ENCODE measurements around the gene SCUBE1.
"Not testable (repeated sequence)": the region's sequence is repeated elsewhere in the genome, so short reads cannot be mapped to it uniquely, and the experiment has no call there.

Gene SCUBE1

DNA sequence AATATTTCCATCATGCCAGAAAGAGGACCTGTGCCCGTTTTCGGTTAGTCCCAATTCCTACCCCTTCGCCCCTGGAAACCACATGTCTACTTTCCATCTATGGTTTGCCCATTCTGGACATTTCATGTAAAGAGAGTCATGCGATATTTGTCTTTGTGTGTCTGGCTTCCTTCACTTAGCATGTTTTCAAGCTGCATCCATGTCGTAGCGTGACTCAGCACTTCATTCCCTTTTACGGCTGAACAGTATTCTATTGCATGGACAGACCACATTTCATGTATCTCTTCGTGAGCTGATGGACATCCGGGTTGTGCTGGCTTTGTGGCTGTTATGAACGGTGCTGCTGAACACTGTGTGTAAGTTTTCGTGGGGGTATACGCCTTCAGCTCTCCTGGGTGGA lies 43.4 kb downstream of the SCUBE1 start:
- DNase-seq: no peak

DNA sequence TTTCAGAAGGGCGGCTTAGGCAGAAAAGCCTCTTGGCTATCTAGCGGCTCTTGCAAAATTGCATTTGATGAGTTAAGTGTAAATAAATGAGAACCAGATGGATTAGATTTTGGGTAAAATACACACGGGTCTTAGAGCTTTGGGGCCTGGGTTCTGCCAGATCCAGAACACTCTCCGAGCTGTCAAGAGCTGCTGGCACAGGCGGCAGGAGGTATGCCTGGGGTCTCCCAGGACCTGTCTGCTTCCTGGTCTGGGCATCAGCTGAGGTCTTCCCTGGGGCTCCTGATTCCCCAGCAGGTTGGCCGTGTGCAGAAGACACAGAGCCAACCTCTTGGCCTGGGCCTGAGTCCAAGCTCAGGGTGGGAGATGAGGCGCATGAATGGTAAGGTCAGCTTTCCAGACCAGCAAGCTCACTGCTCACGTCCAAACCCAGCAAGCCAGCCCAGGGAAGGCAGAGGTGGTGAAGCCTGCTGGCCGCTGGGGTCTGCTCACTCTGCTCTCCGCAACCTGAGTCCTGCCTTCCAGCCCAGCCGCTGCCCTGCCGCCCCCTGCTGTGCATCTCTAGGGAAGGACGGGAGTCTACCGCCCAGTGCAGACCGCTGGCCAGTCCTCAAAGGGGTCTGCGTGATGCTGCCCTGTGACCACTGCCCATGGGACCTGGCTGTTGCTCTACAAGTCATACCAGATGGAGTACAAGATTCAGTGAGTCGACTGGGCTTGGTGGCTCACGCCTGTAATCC lies 44.9 kb downstream of the SCUBE1 start:
- DNase-seq: peak; percentile 34

DNA sequence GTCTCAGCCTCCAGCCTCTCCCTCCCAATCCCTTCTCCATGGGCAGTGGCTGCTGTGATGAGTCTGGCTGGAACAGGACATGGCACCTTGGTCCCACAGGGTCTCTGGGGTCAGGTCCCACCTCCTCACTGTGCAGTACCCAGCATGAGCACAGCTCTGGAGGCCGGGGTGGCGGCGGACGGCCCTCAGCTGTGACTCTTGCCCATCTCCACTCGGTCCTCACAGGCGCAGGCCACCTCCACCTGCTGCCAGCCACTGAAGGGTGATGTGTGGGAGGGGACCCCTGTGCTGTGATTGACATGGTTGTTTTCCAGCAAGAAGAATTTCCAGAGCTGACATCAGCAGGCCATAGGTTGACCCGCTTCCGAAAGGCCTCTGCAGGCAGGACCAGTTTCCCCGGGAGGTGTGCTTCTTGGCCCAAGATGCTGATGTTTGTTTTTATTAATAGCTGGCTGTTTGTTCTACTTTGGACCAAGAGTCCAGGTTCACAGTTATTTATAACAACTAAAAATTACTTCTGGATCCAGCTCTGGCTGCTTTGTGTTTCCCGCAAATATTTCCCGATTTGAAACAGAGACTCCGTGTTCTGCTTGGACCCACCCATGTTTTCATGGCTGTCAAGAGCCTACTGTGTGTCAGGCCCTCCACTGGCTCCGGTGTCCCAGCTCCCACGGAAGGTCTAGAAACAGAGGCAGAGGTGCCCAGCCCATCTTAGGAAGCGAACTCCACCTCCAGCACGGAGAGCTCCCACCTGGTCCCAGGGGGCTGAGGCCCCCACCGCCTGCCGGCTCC lies 45.7 kb downstream of the SCUBE1 start:
- DNase-seq: no peak

DNA sequence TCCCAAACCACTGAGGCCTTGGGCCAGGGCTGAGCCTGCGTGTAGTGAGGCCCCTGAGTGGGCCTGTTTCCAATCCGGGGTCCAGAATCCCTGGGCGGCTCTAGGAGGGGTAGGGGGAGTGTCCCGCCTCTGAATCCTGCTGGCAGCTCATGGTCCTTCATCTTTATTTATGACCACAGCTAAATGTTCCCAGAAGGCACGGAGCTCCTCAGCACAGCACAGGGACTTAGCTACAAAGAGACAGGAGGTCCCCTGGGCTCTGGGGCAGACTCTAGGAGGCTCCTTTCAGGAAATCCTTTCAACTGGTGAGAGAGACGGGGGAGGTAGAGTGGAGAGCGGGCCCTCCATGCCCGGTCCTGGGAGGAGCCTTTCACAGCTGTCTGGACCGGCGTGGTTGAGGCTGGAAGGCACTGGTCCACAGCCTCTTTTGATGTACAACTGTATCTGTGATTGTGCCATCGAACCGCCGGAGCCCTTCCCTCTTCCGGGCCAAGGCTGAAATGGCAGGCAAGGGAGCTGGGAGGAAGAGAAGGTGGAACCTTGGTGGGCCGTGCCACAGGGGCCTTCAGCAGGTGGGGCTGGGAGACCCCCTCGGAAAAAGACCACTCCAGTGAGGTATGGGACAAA lies 46.8 kb downstream of the SCUBE1 start:
- DNase-seq: no peak

DNA sequence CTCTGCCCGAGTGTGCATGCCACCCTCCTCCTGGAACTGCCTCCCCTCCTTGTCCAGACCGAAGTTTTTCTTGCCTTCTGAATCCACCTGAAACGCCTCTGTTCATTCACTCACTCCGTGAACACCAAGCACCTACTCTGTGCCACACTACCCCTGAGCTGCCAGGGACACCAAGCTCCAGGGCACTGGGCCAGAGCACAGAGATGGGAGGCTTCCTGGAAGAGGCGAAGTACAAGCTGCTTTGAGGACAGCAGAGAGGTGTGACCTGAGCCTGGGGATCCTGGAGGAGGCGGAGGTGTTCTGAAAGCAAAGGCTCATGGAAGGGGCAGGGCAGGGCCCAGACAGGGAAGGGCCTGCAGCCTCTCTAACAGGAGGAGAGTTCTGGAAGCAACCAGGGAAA lies 47.5 kb downstream of the SCUBE1 start:
- DNase-seq: no peak

DNA sequence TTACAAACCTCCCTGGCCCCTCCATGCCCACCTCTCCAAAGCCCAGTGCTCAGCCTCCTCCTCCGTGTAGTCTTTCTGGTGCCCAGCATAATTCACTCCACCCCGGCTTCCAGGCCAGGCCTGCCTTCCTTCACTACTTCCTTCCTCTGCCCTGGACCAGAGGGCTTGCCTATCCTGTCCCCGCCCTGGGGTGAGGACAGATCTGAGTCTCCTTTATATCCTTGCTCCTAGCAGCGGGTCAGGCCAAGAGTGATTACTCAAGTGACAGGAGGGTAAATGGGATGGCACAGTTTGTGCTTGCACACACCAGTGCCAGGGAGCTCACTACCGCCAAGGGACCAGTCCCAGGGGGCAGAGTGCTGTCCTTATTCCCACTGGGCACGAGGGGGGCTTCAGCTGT lies 48.0 kb downstream of the SCUBE1 start:
- no peak for DNase-seq

DNA sequence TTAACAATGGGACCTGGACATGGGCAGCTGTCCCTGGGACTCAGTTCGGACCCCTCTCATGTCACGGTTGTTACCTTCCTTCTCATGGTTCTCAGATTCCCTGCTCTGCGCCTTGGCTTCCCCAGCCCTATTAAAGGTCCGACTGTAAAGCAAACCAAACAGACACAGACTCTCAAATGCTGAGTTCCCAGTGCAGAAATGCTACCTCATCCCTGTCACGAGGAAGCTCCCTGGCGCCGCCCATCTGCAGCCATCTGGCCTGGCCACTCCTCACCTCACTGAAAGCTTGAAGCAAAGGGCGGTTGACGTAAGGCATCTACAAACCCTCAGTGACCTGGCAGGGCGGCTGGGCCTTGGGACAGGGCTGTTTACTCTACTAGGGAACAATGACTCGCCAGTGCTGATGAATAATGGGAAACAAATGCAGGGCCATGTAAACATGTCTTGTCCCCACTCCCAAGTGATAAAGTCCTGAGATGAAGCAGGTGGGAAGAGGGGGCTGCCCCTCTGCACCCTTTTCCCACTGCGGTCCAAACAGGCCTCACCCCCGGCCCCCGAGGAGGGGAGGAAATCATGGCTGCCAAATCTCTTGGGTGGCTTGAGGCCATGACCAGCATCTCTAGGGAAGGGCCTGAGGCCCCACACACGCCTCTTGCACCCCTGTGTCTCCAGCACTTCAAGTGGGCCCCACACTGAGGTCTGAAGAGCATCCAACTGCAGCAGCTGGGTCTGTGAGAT lies 49.3 kb downstream of the SCUBE1 start:
- DNase-seq: no peak

DNA sequence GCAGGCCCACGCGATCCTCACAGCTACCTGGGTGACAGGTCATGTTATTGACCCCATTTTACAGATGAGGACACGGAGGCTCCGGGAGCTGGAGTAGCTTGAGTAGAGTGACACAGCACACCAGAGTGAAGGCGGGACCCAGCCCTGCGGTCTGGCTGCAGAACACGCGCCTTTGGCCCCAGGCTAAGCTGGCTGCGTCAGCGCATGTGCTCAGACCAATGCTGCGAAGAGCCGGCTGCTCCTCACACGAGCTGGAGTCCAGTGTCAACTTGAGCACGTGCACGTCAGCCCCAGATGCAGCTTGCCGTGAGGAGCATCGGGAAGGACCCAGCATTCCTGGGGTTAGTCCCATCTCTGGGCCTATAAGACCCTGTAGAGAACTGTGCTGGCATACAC lies 49.9 kb downstream of the SCUBE1 start:
- no peak for DNase-seq

DNA sequence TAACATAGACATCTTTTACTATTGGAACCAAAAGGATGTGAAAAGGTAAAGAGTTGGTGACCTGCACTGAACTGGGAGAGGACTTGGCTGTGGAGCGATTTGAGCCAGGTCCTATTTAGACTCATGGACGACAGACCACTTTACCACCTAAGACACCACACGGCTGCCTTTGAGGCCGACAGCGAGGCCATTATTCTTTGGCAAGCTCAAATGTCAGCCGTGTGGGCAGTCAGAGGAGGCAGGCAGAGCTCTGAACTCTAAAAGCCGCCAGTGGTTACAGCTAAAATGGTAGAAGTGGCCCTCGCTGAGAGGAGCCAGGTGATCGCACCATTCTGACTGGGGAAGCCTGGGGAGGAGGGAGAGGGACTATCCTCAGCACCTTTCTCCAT lies 50.5 kb downstream of the SCUBE1 start:
- no peak for DNase-seq

DNA sequence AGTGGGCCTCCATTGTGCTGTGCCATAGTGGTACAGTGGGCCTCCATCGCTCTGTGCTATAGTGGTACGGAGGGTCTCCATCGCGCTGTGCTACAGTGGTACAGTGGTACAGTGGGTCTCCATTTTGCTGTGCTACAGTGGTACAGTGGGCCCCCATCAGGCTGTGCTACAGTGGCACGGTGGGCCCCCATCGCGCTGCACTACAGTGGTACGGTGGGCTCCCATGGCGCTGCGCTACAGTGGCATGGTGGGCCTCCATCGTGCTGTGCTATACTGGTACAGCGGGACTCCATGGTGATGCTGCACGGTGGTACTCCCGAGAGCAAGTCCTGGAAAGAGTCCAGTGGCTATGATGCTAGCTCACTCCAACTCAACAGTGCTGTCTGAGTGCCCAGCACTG lies 51.8 kb downstream of the SCUBE1 start:
- DNase-seq: no peak

DNA sequence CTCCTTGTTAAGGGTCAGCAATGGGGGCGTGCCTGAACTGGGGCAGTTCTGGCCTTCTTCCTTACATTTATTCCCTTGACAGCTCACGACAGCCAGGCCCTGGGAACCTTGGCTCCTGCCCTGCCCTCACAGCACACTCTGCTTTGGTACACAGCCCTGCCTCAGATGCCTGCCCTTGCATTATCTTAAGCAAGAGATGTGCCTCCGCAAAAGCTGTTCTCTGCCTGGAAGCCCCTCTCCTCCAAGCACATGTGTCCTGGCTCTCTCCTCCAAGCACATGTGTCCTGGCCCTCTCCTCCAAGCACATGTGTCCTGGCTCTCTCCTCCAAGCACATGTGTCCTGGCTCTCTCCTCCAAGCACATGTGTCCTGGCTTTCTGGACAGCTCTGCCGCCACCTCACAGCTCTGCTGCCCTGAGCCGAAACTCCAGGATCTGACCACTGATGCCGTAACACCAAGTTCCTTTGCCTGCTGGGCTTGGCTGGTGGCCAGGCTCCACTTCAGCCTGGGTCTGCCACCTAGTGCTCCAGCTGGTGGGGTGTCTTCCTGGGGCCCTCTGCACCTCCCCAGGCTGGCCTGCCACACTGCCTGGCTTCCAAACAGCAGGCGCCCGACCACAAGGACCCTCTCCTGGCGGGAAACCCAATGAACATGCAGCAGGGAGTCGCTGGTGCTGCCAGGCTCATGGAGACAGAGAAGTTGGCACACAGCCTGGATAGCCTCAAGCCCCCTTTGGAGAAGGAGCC lies 53.0 kb downstream of the SCUBE1 start:
- no peak for DNase-seq

DNA sequence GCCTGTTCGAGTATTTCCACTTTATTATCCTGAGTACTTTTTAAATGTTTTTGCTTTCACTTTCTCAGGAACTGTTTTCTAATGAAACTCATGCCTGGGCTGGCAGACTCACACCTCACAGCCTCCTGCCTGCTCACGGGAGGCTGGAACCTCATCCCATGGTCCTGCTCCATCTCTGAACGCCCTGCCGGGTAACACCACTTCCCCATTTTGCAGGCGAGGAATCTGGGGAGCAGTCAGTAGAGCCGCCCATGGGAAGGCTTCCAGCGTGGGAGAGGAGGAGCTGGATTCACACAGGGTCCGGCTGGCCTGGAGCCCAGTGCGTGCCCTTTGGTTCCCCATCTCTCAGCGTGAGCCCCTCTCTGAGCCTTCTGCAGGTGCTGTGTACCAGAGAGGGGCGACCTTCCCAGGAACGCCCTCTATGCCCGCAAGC lies 53.6 kb downstream of the SCUBE1 start:
- no peak for DNase-seq

DNA sequence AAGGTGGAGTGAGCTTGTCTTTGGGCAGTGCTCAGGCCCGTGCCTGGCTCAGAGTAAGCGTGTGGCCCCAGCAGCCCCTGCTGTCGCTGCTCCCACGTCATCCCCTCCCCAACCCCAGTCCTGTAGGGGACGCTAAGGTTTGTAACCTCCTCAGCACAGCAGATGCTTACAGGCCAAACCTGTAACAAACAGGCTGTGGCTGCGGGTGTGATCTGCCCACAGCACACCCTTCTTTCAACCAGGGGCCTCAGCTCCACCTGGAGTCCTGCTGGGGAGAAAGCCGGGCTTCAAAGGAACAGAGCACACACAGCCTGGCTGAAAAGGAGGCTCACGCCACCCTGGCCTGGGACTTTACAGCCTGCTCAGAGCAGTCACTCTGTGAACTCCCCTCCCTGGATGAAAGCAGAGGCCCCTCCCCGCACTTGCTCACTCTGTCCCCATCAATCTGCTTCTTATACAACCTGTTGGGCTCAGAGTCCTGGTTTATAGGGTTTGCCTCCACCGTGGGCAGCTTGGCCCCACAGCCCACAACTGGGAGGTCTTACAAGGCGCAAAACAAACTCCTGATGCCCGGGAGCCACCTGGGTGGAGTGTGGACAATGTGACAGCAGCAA lies 54.3 kb downstream of the SCUBE1 start:
- DNase-seq: no peak

DNA sequence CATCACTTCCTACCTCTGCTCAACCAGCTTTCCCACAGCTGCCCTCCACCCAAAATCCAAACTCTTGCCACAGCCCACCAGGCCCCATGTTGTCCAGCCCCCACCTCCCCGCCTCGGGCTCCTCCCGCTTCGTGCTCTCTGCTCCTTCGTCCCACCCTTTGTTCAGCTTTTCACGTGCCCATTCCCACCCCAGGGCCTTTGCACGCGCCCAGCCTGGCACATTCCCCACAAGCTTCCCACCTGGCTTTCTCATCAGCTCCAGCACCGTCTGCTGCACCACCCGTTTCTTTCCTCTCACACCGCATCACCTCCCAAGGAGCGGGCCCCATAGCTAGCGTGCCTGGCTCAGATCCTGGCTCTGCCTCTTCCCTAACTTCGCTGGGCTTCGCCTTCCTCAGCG lies 54.8 kb downstream of the SCUBE1 start:
- no peak for DNase-seq

DNA sequence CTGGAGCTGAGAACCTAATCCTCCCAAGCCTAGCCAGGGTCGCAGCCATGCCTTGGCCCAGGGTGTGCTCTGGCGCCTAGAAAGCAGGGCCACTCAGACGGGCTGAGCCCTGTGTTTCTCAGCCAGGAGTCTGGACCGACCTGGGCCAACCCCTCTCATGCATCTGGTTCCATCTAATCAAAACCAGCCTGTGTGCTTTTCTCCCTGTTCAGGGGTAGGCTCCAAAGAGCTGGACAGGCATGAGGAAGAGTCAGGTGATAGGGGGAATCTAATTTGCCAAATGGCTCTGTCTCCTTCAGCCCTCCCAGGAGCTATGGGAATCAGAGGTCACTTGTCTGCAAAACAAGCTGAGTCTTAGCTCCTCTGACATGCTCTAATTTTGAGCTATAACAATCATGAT lies 55.7 kb downstream of the SCUBE1 start:
- no peak for DNase-seq

DNA sequence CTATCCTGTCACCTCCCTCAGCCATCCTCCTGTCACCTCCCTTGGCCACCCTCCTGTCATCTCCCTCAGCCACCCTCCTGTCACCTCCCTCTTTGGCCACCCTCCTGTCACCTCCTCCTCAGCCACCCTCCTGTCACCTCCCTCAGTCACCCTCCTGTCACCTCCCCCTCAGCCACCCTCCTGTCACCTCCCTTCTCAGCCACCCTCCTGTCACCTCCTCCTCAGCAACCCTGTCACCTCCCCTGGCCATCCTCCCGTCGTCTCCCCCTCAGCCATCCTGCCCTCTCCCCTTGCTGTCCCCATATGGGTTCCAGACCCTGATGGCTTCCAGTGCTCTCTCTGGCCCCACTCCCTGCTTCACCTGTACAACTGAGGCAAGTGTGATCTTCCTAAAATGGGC lies 61.8 kb downstream of the SCUBE1 start:
- no peak for DNase-seq

DNA sequence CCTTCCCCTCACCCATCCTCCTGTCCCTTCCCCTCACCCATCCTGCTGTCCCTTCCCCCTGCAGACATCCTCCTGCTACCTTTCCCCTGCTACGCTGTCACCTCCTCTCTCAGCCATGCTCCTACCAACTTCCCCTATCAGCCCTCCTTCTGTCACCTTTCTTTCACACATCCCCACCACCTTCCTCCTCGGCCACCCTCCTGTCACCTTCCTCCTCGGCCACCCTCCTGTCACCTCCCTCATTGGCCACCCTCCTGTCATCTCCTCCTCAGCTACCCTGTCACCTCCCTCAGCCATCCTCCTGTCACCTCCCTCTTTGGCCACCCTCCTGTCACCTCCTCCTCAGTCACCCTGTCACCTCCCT lies 62.7 kb downstream of the SCUBE1 start:
- not testable (repeated sequence) for DNase-seq

DNA sequence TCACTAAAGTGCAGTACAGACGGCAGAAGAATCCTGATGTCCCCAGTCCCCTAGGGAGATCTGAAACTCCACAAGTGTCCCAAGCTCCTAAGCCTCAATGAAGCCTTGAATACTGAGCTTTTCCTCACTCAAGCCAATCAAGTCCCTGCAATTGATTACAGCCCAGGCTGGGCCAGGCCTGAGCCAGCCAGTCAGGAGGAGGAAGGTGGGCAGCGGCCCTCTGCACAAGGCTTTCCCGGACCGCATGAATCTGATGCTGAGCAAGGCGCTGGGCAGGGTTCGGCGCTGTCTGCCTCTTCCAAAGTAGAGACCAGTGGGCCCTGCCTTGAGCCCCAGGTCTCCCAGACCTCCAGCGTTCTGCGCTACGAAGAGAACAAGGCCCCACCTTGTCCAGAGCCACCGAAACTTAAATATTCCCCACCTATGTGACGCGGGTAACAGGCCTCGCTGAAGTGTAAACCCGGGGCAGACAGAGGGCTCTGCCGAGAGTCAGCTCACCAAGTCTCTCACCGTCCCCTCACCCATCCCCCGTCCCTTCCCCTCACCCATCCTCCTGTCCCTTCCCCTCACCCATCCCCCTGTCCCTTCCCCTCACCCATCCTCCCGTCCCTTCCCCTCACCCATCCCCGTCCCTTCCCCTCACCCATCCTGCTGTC lies 63.2 kb downstream of the SCUBE1 start:
- DNase-seq: no peak

DNA sequence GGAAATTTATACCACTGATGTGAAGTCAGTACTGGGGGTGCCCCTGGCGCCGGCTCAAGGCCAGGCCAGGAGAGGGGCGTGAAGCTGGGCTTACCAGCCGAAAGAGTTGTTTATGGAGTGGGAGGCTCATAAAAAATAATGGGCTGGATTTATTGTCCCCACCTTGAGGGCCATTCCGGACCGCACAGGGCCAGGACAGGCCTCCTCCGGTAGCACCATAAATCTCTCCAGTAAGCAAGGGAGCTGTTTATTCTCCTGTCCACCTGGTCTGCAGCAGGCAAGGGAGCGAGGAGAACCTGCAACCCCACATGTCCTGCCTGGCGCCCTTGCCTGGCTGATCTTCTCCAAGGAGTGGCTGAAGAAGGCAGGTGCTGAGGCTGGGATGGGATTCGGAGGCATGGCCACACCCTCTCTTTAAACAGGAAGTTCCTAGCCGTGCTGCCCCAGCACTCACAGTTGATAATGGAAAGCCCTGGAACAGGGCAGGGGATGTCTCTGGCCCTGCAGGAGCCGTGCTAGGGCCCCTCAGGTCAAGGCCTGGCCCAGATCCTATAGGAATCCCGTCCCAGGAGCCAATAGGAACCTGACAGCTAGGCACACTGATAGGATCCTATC lies 65.1 kb downstream of the SCUBE1 start:
- no peak for DNase-seq

DNA sequence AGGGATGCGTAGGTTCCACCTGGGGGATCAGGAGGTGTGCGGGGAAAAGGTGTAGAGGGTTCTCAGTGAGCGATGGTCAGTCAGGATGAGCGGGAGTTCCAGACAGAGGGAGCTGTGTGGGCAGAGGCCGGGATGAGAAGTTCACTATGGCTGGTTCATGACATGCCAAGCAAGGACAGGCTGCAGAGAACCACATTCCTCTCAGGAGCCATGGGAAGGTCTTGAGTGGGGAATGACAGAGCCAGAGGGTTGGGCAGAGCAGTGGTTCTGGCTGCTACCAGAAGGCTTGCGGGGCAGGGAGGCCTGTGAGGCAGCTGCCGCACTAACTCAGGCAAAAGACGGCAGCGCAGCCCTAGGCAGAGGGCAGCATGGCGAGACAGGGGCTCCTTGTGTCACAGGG lies 66.1 kb downstream of the SCUBE1 start:
- no peak for DNase-seq

DNA sequence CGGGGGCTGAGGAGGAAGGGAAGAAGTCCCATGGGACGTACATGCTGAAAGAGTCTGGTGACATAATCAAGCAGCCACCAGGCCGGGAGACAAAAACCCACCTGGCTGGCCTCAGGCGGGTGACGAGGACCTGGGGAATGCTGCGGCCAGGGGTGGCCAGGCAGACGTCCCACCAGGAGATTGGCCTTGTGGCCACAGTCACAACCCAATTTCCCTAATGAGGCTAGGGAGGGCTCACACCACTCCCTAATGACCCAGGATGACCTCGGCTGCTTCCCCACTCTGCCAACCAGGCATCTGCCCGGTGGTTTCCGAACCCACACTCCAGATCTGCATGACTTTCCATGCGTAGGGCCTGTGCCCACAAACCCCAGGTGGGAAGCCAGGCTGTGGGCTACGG lies 66.9 kb downstream of the SCUBE1 start:
- no peak for DNase-seq
